ENCODE measurements around the gene SNAP29. TPM values are rescaled to one million over a fixed set of nuclear protein-coding genes. Genes with fewer than 3 reads are reported as not detected.
"Not testable (repeated sequence)": the region's sequence is repeated elsewhere in the genome, so short reads cannot be mapped to it uniquely, and the experiment has no call there.

The SNAP29 gene
- total RNA-seq, 1 experiment from 2014 or later: 17.9 TPM

DNA sequence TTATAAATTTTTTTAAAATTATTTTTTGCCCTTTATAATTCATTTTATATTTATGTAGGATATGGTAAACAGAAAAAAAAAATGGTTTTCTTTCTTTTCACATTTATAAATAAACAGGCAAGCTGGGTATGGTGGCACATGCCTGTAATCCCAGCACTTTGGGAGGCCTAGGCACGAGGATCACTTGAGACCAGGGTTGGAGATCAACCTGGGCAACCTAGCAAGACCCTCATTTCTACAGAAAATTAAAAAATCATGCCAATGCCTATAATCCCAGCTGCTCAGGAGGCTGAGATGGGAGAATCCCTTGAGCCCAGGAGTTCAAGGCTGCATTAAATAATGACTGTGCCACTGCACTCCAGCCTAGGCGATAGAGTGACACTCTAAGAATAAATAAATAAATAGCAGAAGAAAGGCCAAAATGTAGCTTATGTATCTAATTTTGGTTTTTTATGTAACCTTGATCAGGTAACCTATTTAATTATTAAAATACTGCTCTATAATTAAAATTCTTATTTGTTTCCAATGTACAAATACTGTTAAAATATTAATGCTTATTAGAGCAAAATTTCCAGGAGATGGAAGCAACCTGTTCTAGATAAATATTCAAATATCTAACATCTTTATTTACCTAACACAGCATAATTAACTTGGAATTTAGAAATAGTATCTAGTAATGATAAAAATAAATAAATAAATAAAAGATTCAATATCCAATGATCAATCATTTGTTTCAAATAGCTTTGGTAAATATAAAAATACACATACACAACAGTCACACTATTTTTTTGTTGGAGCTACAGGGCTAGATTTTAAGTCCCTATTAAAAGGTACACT, 21.6 kb upstream of the SNAP29 start:
- Histone ChIP-seq H3K4ac (ENCODE audit: low read depth, low read length) (no peak overlapping the region), H3K27me3 (ENCODE audit: insufficient read depth, low read length) (no peaks in the 10 kb centered on the region), H4K20me1 (ENCODE audit: control insufficient read depth, insufficient read depth, insufficient read length) (no peaks in the 10 kb centered on the region), H3K18ac (ENCODE audit: insufficient read length, low read depth, low read length) (no peak overlapping the region), H2BK120ac (ENCODE audit: low read depth, low read length, poor library complexity, severe bottlenecking) (no peak overlapping the region), H3T11ph (ENCODE audit: low read length) (no peak overlapping the region), H2AK5ac (ENCODE audit: insufficient read length, low read length) (no peak overlapping the region), H2AFZ (ENCODE audit: low read length) (no peak overlapping the region), H4K91ac (ENCODE audit: insufficient read length, low read depth, low read length) (no peak overlapping the region), H4K5ac (ENCODE audit: insufficient read length, low read depth, low read length) (no peak overlapping the region), H3K79me2 (ENCODE audit: insufficient read depth, low read length) (no peaks in the 10 kb centered on the region), H2BK12ac (ENCODE audit: insufficient read length, low read depth, low read length) (no peak overlapping the region), H2BK20ac (ENCODE audit: low read depth, low read length, poor library complexity, severe bottlenecking) (no peak overlapping the region), H3K23me2 (ENCODE audit: insufficient read length, low read depth, low read length, poor library complexity, severe bottlenecking) (no peaks in the 10 kb centered on the region), H4K8ac (replicated peaks; ENCODE audit: insufficient read length, low read depth, low read length) (no peak overlapping the region), H3K23ac (ENCODE audit: insufficient read length, low read depth, low read length) (no peak overlapping the region), H3K4me1 (ENCODE audit: insufficient read depth, low read length) (peaks cover 4% of the 10 kb centered on the region; the same call in 1 of the 2 replicates), H3K14ac (ENCODE audit: insufficient read depth, low read length) (no peak overlapping the region), H2BK5ac (ENCODE audit: insufficient read length, low read length) (no peak overlapping the region), H3K9ac (ENCODE audit: extremely low read depth, insufficient read length, low read length) (no peak overlapping the region), H3K4me2 (ENCODE audit: insufficient read depth, insufficient read length, low read length) (no peak overlapping the region), H3K56ac (ENCODE audit: insufficient read length, low read depth, low read length) (no peak overlapping the region), H3K9me3 (ENCODE audit: control insufficient read depth, low read depth, low read length) (no peaks in the 10 kb centered on the region), H3K79me1 (ENCODE audit: insufficient read depth, low read depth, low read length, poor library complexity, severe bottlenecking) (no peaks in the 10 kb centered on the region), H3K27ac (ENCODE audit: insufficient read length, low read depth, low read length) (no peak overlapping the region), H2BK15ac (ENCODE audit: low read depth, low read length) (no peak overlapping the region)
- Mint-ChIP-seq H3K36me3 (ENCODE audit: insufficient read depth in 1 of 3, low read depth in 3 of 3) (peaks cover 0 to 20% (median 7%) of the 10 kb centered on the region in 3 experiments; a peak in 5 of 7 replicates), H3K27me3 (ENCODE audit: low read depth) (no peaks in the 10 kb centered on the region), H3K4me3 (no peak overlapping the region), H3K4me1 (peaks cover 18 to 20% of the 10 kb centered on the region in 2 experiments), H3K9me3 (no peaks in the 10 kb centered on the region), H3K27ac (no peak overlapping the region)
- no peak for DNase-seq
- WGBS (ENCODE audit: extremely low coverage, insufficient read length, low lambda C conversion rate): no CpG with 5 or more reads among the region's 2 CpGs
- TF ChIP-seq, protein P1, sequence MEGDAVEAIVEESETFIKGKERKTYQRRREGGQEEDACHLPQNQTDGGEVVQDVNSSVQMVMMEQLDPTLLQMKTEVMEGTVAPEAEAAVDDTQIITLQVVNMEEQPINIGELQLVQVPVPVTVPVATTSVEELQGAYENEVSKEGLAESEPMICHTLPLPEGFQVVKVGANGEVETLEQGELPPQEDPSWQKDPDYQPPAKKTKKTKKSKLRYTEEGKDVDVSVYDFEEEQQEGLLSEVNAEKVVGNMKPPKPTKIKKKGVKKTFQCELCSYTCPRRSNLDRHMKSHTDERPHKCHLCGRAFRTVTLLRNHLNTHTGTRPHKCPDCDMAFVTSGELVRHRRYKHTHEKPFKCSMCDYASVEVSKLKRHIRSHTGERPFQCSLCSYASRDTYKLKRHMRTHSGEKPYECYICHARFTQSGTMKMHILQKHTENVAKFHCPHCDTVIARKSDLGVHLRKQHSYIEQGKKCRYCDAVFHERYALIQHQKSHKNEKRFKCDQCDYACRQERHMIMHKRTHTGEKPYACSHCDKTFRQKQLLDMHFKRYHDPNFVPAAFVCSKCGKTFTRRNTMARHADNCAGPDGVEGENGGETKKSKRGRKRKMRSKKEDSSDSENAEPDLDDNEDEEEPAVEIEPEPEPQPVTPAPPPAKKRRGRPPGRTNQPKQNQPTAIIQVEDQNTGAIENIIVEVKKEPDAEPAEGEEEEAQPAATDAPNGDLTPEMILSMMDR (conservative IDR thresholded peaks at IDR 0.05): no peak

DNA sequence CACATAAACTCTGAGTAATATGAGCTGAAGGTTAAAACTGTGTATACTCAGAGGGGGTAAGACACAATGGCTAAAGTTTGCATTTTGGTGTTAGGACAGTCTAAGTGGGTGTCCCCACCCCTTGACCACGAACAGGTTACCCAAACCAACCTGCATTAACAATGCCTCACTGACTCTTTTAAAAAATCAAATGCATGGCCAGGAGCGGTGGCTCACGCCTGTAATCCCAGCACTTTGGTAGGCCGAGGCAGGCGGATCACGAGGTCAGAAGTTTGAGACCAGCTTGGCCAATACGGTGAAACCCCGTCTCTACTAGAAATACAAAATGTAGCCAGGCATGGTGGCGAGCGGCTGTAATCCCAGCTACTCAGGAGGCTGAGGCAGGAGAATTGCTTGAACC, 19.5 kb upstream of the SNAP29 start:
- not testable (repeated sequence) for H3K27me3 Mint-ChIP-seq (ENCODE audit: low read depth); H3K27ac ChIP-seq (ENCODE audit: insufficient read length, low read depth, low read length)

More for the DNA sequence above, 19.5 kb upstream of the SNAP29 start:
- H3K56ac ChIP-seq (ENCODE audit: insufficient read length, low read depth, low read length); H3K9me3 Mint-ChIP-seq; H3K36me3 Mint-ChIP-seq (ENCODE audit: insufficient read depth in 1 of 3, low read depth in 3 of 3); H3K79me1 ChIP-seq (ENCODE audit: insufficient read depth, low read depth, low read length, poor library complexity, severe bottlenecking); H3K79me2 ChIP-seq (ENCODE audit: insufficient read depth, low read length); H2AK5ac ChIP-seq (ENCODE audit: insufficient read length, low read length); H3K18ac ChIP-seq (ENCODE audit: insufficient read length, low read depth, low read length); H3K27me3 ChIP-seq (ENCODE audit: insufficient read depth, low read length); H3T11ph ChIP-seq (ENCODE audit: low read length); H4K5ac ChIP-seq (ENCODE audit: insufficient read length, low read depth, low read length); H3K14ac ChIP-seq (ENCODE audit: insufficient read depth, low read length); H4K20me1 ChIP-seq (ENCODE audit: control insufficient read depth, insufficient read depth, insufficient read length); H2BK15ac ChIP-seq (ENCODE audit: low read depth, low read length); H3K9me3 ChIP-seq (ENCODE audit: control insufficient read depth, low read depth, low read length); H2BK5ac ChIP-seq (ENCODE audit: insufficient read length, low read length); H2BK120ac ChIP-seq (ENCODE audit: low read depth, low read length, poor library complexity, severe bottlenecking); H3K4ac ChIP-seq (ENCODE audit: low read depth, low read length); H4K8ac ChIP-seq (replicated peaks; ENCODE audit: insufficient read length, low read depth, low read length); H3K4me1 ChIP-seq (ENCODE audit: insufficient read depth, low read length); H3K23me2 ChIP-seq (ENCODE audit: insufficient read length, low read depth, low read length, poor library complexity, severe bottlenecking); H2BK12ac ChIP-seq (ENCODE audit: insufficient read length, low read depth, low read length); H3K23ac ChIP-seq (ENCODE audit: insufficient read length, low read depth, low read length); H2AFZ ChIP-seq (ENCODE audit: low read length); H3K4me2 ChIP-seq (ENCODE audit: insufficient read depth, insufficient read length, low read length); H2BK20ac ChIP-seq (ENCODE audit: low read depth, low read length, poor library complexity, severe bottlenecking); H4K91ac ChIP-seq (ENCODE audit: insufficient read length, low read depth, low read length); DNase-seq; H3K9ac ChIP-seq (ENCODE audit: extremely low read depth, insufficient read length, low read length); H3K27ac Mint-ChIP-seq; H3K4me3 Mint-ChIP-seq: not testable (repeated sequence)
- WGBS (ENCODE audit: extremely low coverage, insufficient read length, low lambda C conversion rate): no CpG with 5 or more reads among the region's 10 CpGs
- H3K4me1 Mint-ChIP-seq: peaks cover 21 to 23% of the 10 kb centered on the region in 2 experiments

Data from H9 (cell line).